Right kidney (tissue), 1 donor: ENCODE data around the gene SEPTIN8.

ENCODE experiments used
- DNase-seq: peaks from one replicate; pipeline ENCODE4 v3.0.0-alpha.2; 2016

Gene SEPTIN8

DNA sequence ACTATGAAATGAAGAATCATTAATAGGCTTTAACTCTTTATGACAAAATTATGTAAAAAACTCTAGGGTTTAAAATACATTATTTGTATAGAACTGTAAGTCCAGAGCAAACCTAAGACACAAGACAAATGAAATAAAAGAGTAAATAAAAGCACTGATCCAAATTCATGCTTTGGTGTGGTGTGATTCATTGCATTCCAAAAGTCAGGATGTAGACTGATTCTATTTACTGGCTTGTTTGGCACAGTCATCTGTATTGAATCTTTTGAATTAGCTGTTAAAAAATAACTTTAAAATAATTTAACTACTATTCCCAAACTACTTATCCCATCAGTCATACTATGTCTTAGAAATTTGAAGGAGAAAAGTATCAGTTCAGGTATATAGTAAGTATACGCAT lies 72.2 kb downstream of the SEPTIN8 start:
- no peak for DNase-seq
